Measurements from ENCODE around the gene PHACTR3. TPM values are rescaled to one million over a fixed set of nuclear protein-coding genes. Genes with fewer than 3 reads are reported as not detected.

Gene PHACTR3
- total RNA-seq, 1 donor from 2014 or later, result 9.9 TPM

DNA sequence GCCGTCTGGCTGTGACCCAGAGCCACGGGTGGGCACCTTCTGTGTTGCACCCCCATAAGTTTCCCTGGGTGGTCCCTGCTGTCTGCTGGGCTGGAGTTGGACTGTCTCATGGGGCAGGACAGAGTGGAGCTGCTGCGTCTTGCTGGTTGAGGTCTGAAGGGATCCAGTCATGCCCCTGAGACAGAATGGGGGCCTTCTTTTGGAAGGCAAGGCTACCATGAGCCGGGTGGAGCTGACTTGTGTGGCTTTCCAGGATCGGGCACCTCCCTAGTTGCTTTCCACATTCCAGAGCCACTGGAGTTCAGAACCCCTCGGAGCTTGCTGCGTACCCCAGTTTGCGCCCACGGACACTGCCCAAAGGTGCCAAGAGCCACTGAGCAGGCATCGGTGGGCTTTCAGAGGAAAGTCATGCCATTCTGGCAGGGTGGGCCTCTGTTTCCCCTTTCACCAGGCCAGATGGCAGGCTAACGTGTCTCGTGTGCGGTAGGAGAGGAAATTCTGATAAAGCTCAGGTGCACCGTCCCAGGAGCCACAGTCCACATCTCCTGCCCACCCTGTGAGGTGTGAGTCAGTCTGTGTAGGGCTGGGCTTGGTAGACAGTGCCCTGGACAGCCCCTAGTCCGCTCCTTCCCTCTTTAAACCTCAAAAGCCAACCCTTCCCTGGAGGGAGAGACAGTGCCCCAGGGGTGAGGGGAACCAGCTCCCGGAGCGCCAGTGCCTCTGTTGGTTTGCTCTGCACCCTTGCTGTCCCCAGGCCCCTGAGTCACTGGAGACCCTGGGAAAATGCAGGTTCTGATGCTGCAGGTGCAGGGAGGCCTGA lies 203.8 kb downstream of the PHACTR3 start:
- DNase-seq (ENCODE audit: missing footprints), result no peak
- intact Hi-C loops (cut with DNase I), result no loop called here
- no peak for ATAC-seq

DNA sequence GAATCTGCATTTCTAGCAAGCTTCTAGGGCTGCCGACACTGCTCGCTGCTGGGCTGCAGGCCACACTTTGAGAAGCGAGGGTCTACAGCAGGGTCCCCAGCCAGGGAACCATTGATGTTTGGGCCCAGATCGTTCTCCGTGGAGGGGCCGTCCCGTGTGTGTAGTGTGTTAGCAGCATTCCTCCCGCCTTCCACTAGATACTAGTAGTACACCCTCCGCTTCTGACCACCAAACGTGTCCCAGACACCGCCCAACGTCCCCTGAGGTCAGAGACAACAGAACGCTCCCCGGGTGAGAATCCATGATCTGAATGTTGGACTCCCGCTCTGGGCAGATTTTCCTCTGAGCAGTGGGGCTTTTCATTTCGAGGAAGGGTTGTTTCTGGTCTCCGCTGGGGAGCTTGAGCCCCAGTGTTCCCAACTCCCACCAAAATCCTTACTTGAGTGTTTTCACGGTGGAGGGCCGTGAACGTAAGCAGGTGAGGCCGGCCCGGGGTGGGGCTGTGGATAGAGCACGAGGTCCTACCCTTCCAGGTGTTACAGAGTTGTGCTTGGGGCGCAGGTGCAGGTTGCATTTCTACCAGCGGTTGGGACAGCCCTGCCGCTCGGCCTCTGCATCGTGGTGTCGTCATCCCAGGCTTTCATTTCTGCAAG lies 204.5 kb downstream of the PHACTR3 start:
- intact Hi-C loops (cut with DNase I), result no loop called here
- DNase-seq (ENCODE audit: missing footprints) (no peak), ATAC-seq (no peak)

- ATAC-seq (no peak), DNase-seq (ENCODE audit: missing footprints) (no peak)
- intact Hi-C loops (cut with DNase I), result no loop called here
These were observed 205.5 kb downstream of the PHACTR3 start for GRCh38 chr20:59809630-59810448.

- no peak for ATAC-seq
- DNase-seq (ENCODE audit: missing footprints), result no peak
- intact Hi-C loops (cut with DNase I), result no loop called here
These were observed 206.3 kb downstream of the PHACTR3 start for GRCh38 chr20:59810449-59811187.

DNA sequence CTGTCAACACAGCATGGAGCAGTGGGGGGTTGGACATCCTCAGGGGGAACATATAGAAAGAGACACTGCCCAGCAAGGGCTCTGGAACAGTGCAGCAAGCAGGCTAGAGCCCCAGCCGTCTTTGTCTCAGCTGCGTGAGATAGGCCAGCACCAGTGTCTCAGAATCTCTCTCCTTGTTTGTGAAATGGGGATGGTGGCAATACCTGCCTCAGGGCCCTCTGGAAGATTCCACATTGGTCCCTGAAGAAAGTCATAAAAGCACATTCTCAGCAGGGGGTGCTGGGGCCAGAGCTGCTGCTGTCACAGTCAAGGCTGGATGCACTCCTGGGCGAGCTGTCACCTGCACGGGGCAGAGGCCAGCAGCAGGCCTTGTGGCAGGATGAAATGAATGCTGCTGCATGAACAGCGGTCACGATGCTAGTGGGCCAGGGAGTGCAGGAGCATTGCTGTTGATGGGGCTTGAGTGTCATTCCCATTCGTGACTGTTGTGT lies 207.4 kb downstream of the PHACTR3 start:
- ATAC-seq, result no peak
- intact Hi-C loops (cut with DNase I), result no loop called here

DNA sequence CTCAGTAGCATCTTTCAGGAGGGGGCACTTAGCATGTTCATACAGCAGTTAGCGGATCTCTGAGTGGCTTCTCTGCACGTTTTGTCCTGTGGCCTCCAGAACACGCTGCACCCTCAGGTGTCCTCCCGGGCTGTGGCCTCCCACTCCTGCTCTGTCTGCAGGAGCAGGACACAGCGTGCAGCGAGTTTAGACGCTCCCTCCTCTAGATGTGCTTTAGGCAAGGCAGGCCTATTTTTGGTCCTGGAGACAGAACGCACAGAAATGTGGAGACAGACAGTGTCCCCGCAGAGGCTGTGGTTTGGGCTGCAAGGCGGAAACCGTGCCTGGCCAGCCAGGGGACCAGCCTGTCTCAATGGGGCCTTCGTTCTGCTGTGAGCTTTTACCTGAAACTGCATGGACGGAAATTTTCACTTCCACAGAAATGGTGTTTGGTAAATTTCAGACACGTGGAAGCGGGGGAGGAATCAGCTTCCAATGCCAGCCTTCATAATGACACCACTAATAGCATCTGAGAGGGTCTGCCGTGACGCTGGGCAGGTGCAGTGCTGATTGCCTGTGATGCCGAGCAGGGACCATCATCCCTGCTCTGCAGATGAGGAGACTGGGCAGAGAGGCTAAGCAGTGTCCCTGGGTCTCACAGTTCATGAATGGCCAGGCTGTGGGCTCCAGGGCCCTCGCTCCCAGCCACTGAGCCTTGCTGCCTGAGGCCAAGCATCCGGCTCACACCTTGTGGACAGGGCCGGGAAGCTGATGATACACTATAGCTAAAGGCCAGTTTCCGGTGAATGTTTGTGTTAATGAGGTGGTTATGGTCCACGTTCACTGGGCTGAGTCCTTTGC lies 208.2 kb downstream of the PHACTR3 start:
- ATAC-seq, result no peak
- DNase-seq (ENCODE audit: missing footprints), result no peak
- intact Hi-C loops (cut with DNase I), result no loop called here

More for the DNA sequence above, 207.4 kb downstream of the PHACTR3 start:
- no peak for DNase-seq (ENCODE audit: missing footprints)

- ATAC-seq (no peak), DNase-seq (ENCODE audit: missing footprints) (no peak)
- intact Hi-C loops (cut with DNase I), result no loop called here
These were observed 209.0 kb downstream of the PHACTR3 start for GRCh38 chr20:59813126-59813947.

DNA sequence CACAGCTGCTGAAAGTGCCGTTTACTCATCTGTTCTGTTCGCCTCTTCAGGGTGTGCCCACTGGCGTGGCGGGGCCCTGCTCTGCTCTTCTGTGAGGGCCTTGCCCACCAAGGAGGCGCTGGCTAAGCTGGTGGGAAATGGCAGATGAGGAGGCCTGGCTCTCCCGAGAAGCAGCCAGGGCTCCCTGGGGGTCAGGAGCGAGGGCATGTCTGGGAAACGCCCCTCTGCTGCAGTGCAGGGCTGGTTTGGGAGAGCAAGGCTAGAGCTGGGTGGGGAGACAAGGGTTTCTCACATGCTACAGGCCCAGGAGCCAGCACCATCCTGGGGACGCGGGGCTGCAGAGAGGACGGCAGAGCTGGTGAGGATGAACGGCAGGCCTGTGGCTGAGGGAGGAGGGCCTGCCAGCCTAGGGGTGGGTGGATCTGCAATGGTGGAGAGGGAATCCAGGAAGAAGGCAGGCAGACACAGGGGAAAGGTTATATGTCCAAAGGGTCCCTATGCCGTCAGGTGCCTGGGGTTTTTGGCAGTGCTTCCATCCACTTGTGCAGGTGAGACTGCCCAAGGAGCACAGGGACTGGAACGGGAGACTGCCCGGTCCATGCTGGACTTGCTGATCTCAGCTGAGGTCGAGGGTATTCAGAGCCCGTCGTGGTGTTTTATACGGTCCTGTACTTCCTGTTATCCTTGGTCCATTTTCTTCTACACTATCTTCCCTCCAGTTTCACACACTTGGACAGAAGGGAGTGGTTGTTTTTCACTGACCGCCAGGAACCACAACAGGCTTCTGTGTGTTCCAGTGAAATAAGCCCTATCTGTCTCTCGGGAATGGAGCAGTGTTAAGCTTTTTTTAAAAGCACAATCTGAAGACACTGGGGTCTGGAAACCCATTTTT lies 209.9 kb downstream of the PHACTR3 start:
- intact Hi-C loops (cut with DNase I), result no loop called here
- peak; percentile 71 for ATAC-seq
- DNase-seq (ENCODE audit: missing footprints), result no peak

GRCh38 chr20:59814840-59815340 lies 210.6 kb downstream of the PHACTR3 start:
- no peak for ATAC-seq
- intact Hi-C loops (cut with DNase I), result no loop called here
- no peak for DNase-seq (ENCODE audit: missing footprints)

DNA sequence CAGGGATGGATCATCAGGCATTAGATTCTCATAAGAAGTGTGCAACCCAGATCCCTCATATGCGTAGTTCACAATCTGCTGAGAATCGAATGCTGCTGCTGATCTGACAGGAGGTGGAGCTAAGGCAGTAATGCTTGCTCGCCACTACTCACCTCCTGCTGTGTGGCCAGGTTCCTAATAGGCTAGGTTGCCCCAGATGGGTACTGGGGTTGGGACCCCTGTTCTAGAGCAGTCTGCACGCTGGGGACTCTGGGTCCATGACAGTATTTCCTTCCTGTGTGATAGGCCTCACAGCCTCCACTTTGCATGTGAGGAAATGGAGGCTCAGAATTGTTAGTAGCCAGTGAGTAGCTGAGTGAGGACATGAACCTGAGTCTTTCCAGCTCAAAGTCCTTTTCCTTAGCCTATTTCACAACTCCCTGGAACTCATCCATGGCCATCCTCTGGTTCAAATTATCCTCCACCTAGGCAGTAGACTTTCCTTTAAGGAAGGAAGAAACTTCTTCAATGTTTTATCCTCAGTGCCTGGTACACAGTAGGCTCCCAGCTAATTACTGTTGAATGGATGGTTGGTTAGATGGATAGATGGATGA lies 211.9 kb downstream of the PHACTR3 start:
- intact Hi-C loops (cut with DNase I), result no loop called here
- no peak for DNase-seq (ENCODE audit: missing footprints)
- no peak for ATAC-seq

DNA sequence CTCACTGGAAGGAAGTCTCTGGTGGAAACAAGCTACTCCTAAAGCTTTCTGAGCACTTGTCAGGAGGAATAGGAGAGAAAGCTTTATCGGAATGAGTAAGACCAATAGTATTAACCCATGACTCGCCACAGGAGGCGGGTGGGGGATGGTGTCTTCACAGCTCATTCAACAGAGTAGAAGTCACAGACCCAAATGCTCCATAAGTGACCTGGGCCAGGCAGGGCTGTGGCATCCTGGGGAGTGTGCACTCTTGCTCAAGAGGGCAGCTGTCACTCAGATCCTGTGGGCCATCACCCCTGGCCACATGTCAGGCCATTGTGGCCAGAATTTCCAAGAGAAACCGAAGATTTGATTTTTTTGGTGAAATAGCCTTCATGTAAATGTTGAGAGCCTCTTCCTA lies 213.1 kb downstream of the PHACTR3 start:
- ATAC-seq (no peak), DNase-seq (ENCODE audit: missing footprints) (no peak)
- intact Hi-C loops (cut with DNase I), result no loop called here

GRCh38 chr20:59817846-59818615 lies 213.7 kb downstream of the PHACTR3 start:
- DNase-seq (ENCODE audit: missing footprints) (no peak), ATAC-seq (no peak)
- intact Hi-C loops (cut with DNase I), result no loop called here

DNA sequence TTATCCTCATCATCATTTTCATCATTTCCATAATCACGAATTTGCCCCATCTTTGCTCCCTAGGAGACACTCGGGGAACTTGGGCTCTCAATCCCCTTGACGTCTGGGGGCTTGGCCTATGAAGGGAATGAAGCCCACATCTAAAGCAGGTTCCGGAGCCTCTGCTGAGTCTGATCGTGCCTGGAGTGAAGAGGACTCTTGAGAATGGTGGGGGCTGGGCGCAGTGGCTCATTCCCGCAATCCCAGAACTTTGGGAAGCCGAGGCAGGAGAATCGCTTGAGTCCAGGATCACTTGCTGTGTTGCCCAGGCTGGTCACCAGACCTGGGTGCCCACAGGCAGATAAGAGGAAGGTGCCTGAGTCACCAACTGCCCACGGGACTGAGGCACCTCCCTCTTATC lies 214.6 kb downstream of the PHACTR3 start:
- ATAC-seq (no peak), DNase-seq (ENCODE audit: missing footprints) (no peak)
- intact Hi-C loops (cut with DNase I), result no loop called here

GRCh38 chr20:59819496-59820203 lies 215.3 kb downstream of the PHACTR3 start:
- DNase-seq (ENCODE audit: missing footprints) (no peak), ATAC-seq (no peak)
- intact Hi-C loops (cut with DNase I), result no loop called here

All from Right ventricle myocardium inferior (tissue), 1 donor.